H1 (cell line): ENCODE results near the gene ALG3. TPM values are rescaled to one million over a fixed set of nuclear protein-coding genes. Genes with fewer than 3 reads are reported as not detected.

Experiments used
- CTCF ChIA-PET: fragments of 300-600 bp; sonication (Branson Sonifier 250); formaldehyde crosslinking; loops from one replicate; lab custom pipeline; 2021; ENCODE audit not compliant: partially characterized antibody; lab: Charles Lee
- POLR2A ChIA-PET: fragments of 300-600 bp; sonication (Branson Sonifier 250); formaldehyde crosslinking; loops from one replicate; lab custom pipeline; 2021; ENCODE audit warnings: inconsistent platforms; ENCODE audit not compliant: partially characterized antibody; lab: Charles Lee
- DNase-seq, 2 experiments: peaks; one replicate each; pipeline versions ENCODE4 v3.0.0 to v3.0.0-alpha.2; 2010 to 2022; ENCODE audit warnings: low spot score in 2 of 2, low read depth in 1 of 2, mixed read lengths in 1 of 2
- FAIRE-seq: peaks from 2 replicates; lab custom pipeline; 2011; peaks lifted over from hg19 to GRCh38; lab: Jason Lieb, UNC
- H2AFZ ChIP-seq: 2 replicates; pipeline ENCODE4 v1.8.1; 2012; ENCODE audit warnings: low read length, inconsistent platforms
- H2AK5ac ChIP-seq: 2 replicates; pipeline ENCODE4 v1.6.1; 2013; ENCODE audit warnings: low read depth, low read length
- H2BK120ac ChIP-seq: replicated peaks from 2 replicates; pipeline ENCODE3; 2013; ENCODE audit warnings: low read depth, low read length, inconsistent platforms
- H2BK12ac ChIP-seq: 2 replicates; pipeline ENCODE4 v1.6.1; 2013; ENCODE audit warnings: low read depth, low read length
- H2BK15ac ChIP-seq: 2 replicates; pipeline ENCODE4 v1.6.1; 2013; ENCODE audit warnings: low read length
- H2BK20ac ChIP-seq: 2 replicates; pipeline ENCODE4 v1.6.1; 2013; ENCODE audit warnings: low read length
- H2BK5ac ChIP-seq: 2 replicates; pipeline ENCODE4 v1.6.1; 2013; ENCODE audit warnings: low read depth, low read length
- H3K14ac ChIP-seq: 2 replicates; pipeline ENCODE4 v1.6.1; 2013; ENCODE audit warnings: inconsistent platforms; ENCODE audit not compliant: insufficient read length
- H3K18ac ChIP-seq: 2 replicates; pipeline ENCODE4 v1.6.1; 2013; ENCODE audit warnings: low read length; ENCODE audit errors: extremely low read depth
- H3K23ac ChIP-seq: 2 replicates; pipeline ENCODE4 v1.6.1; 2013; ENCODE audit warnings: inconsistent platforms; ENCODE audit not compliant: insufficient read length
- H3K23me2 ChIP-seq: 2 replicates; pipeline ENCODE4 v1.6.1; 2013; ENCODE audit warnings: low read depth, low read length
- H3K27ac ChIP-seq: 2 replicates; pipeline ENCODE4 v1.6.1; 2011; ENCODE audit warnings: low read depth, low read length, inconsistent platforms
- H3K27me3 ChIP-seq, 4 experiments: replicated peaks in 1 of 4; 1 replicate in 1 of 4; 2 replicates in 3 of 4; pipeline versions ENCODE4 v1.6.1 to v1.8.1; 2011 to 2013; ENCODE audit warnings: low read length in 3 of 4, mild to moderate bottlenecking in 3 of 4, inconsistent platforms in 2 of 4, mixed read lengths in 2 of 4, moderate library complexity in 1 of 4; ENCODE audit not compliant: control insufficient read depth in 3 of 4, insufficient read depth in 3 of 4; ENCODE audit errors: extremely low read depth in 1 of 4
- H3K36me3 ChIP-seq, 4 experiments: 2 replicates each; pipeline versions ENCODE4 v1.6.1 to v1.8.1; 2011 to 2013; ENCODE audit warnings: mild to moderate bottlenecking in 4 of 4, low read length in 3 of 4, moderate library complexity in 2 of 4, control low read depth in 1 of 4, inconsistent platforms in 1 of 4; ENCODE audit not compliant: insufficient read depth in 4 of 4, control insufficient read depth in 2 of 4
- H3K4ac ChIP-seq: replicated peaks from 2 replicates; pipeline ENCODE3; 2013; ENCODE audit warnings: low read length, low read depth, mixed read lengths, inconsistent platforms; ENCODE audit not compliant: insufficient read length
- H3K4me1 ChIP-seq, 4 experiments: replicated peaks in 1 of 4; 1 replicate in 1 of 4; 2 replicates in 3 of 4; pipeline versions ENCODE4 v1.6.1 to v1.8.1; 2011 to 2013; ENCODE audit warnings: low read length in 3 of 4, inconsistent platforms in 2 of 4, mixed read lengths in 1 of 4; ENCODE audit not compliant: insufficient read depth in 4 of 4, control insufficient read depth in 3 of 4
- H3K4me2 ChIP-seq, 2 experiments: 2 replicates each; pipeline versions ENCODE4 v1.6.1 to v1.8.1; 2011 to 2013; ENCODE audit warnings: low read depth in 2 of 2, low read length in 2 of 2, control low read depth in 1 of 2, inconsistent platforms in 1 of 2, mild to moderate bottlenecking in 1 of 2; ENCODE audit not compliant: insufficient read depth in 1 of 2
- H3K4me3 ChIP-seq, 4 experiments: fragments of 200-600, 300-600 bp in 1 of 4; sonication (generic), shearing (Covaris generic), sonication (Bioruptor Twin) in 1 of 4; 2 replicates each; pipeline versions ENCODE4 v1.5.1 to v1.8.1; 2011 to 2016; ENCODE audit warnings: low read length in 4 of 4, low read depth in 3 of 4, control low read depth in 2 of 4, inconsistent platforms in 2 of 4, mild to moderate bottlenecking in 2 of 4, mixed read lengths in 1 of 4, moderate library complexity in 1 of 4; ENCODE audit not compliant: insufficient read depth in 2 of 4; ENCODE audit errors: extremely low read depth in 1 of 4
- H3K56ac ChIP-seq: replicated peaks from 2 replicates; pipeline ENCODE3; 2013; ENCODE audit warnings: low read depth, mild to moderate bottlenecking, mixed read lengths, low read length, inconsistent platforms; ENCODE audit not compliant: insufficient read length
- H3K79me1 ChIP-seq: 2 replicates; pipeline ENCODE4 v1.6.1; 2013; ENCODE audit warnings: low read depth, low read length, control low read depth
- H3K79me2 ChIP-seq, 2 experiments: 2 replicates each; pipeline versions ENCODE4 v1.6.1 to v1.8.1; 2012 to 2013; ENCODE audit warnings: low read length in 2 of 2, mild to moderate bottlenecking in 2 of 2, inconsistent platforms in 1 of 2; ENCODE audit not compliant: insufficient read depth in 2 of 2, control insufficient read depth in 1 of 2
- H3K9ac ChIP-seq, 4 experiments: replicated peaks in 1 of 4; 1 replicate in 1 of 4; 2 replicates in 3 of 4; pipeline versions ENCODE4 v1.6.1 to v1.8.1; 2011 to 2013; ENCODE audit warnings: low read depth in 3 of 4, low read length in 3 of 4, control low read depth in 2 of 4, mild to moderate bottlenecking in 2 of 4, moderate library complexity in 2 of 4, inconsistent platforms in 1 of 4; ENCODE audit errors: extremely low read depth in 1 of 4
- H3K9me3 ChIP-seq, 2 experiments: 2 replicates each; pipeline versions ENCODE4 v1.6.1 to v1.8.1; 2012 to 2013; ENCODE audit warnings: mild to moderate bottlenecking in 2 of 2, moderate library complexity in 2 of 2, control low read depth in 1 of 2, inconsistent platforms in 1 of 2, low read depth in 1 of 2, low read length in 1 of 2, mixed read lengths in 1 of 2; ENCODE audit not compliant: insufficient read depth in 2 of 2
- H4K20me1 ChIP-seq, 2 experiments: replicated peaks in 1 of 2; 2 replicates each; pipeline versions ENCODE3 to v1.8.1; 2011 to 2013; ENCODE audit warnings: inconsistent platforms in 2 of 2, low read length in 2 of 2, mild to moderate bottlenecking in 1 of 2; ENCODE audit not compliant: insufficient read depth in 2 of 2, control insufficient read depth in 1 of 2
- H4K5ac ChIP-seq: 2 replicates; pipeline ENCODE4 v1.6.1; 2013; ENCODE audit warnings: low read length, low read depth, mixed read lengths, inconsistent platforms; ENCODE audit not compliant: insufficient read length
- H4K8ac ChIP-seq: 2 replicates; pipeline ENCODE4 v1.8.0; 2013; ENCODE audit warnings: mild to moderate bottlenecking, moderate library complexity, low read length, inconsistent platforms; ENCODE audit not compliant: insufficient read depth; ENCODE audit errors: extremely low read depth
- H4K91ac ChIP-seq: replicated peaks from 2 replicates; pipeline ENCODE3; 2013; ENCODE audit warnings: low read length, mixed read lengths, inconsistent platforms; ENCODE audit not compliant: insufficient read length
- CBX8 ChIP-seq: fragments of 300-800, 300-1000 bp; sonication (generic); IDR thresholded peaks from 2 replicates; pipeline ENCODE4 v1.7.1; 2016; ENCODE audit warnings: low read depth, low read length, borderline replicate concordance
- WGBS, 2 experiments: shearing (Covaris generic) in 1 of 2; methylation state at CpG; one replicate each; pipeline versions ENCODE4 v1.1.6 to v1.1.7; 2013 to 2015; ENCODE audit warnings: low lambda C conversion rate in 2 of 2, mixed read lengths in 2 of 2, inconsistent platforms in 1 of 2, low coverage in 1 of 2, missing lambda C conversion rate in 1 of 2; ENCODE audit not compliant: insufficient replicate concordance in 2 of 2, insufficient coverage in 1 of 2, insufficient read length in 1 of 2; ENCODE audit errors: extremely low coverage in 1 of 2, missing lambda C conversion rate in 1 of 2; 5-methylcytosine and 5-hydroxymethylcytosine counted together
- polyA plus RNA-seq, 7 experiments: library from polyadenylated mRNA; depleted of rRNA in 3 of 7; stranded (reverse) in 5 of 7; unstranded in 2 of 7; fragments of >200 nt in 5 of 7; fragments of 200-250 nt in 2 of 7; gene quantifications; 1 replicate in 5 of 7; 2 replicates in 1 of 7; 4 replicates in 1 of 7; pipeline versions ENCODE4 v1.2.1 to v1.2.3, GENCODE V29; 2011 to 2013; ENCODE audit warnings: missing spikeins in 2 of 7, mixed read lengths in 2 of 7
- total RNA-seq: library from RNA; stranded (reverse); fragmentation: NEBNext Ultra II Directional; extraction: Animal tissue kit (Norgen Biotek cat#: 25700); gene quantifications from 2 replicates; pipeline ENCODE4 v1.2.1, GENCODE V29; 2021

ALG3 gene
- total and polyA plus RNA-seq, 2 of the 8 experiments (the other 6 are each of a cell fraction or from before 2014, with no cell fraction given) = 54.6 to 148 TPM

- H2BK5ac ChIP-seq = no peak overlapping the region
- H2BK120ac ChIP-seq = no peak overlapping the region
- H2BK20ac ChIP-seq = no peak overlapping the region
- H4K8ac ChIP-seq = peak overlapping the region; percentile 41; the same call in 1 of the 2 replicates
- no peak overlapping the region for H2AK5ac ChIP-seq
- H3K27me3 ChIP-seq = peaks cover 35 to 60% (median 53%) of the 10 kb centered on the region in 4 experiments
- WGBS, 2 experiments = 27% methylated on average over 28 of the region's 79 CpGs; no CpG with 5 or more reads in 1 of the 2 experiments
- H3K9ac ChIP-seq = no peak overlapping the region
- FAIRE-seq = no peak
- peaks cover 4 to 7% of the 10 kb centered on the region in 2 experiments for H4K20me1 ChIP-seq
- peak in 1 of 2 experiments; percentile 57 for DNase-seq
- peak overlapping the region; percentile 16 to 59 (median 40); a peak in 7 of 8 replicates for H3K4me3 ChIP-seq
- no peak overlapping the region for H3K4ac ChIP-seq
- no peak overlapping the region for H3K56ac ChIP-seq
- no peak overlapping the region; the same call in 1 of the 2 replicates for H3K18ac ChIP-seq
- H3K23ac ChIP-seq = no peak overlapping the region
- CTCF ChIA-PET = interaction anchor here (0.8 to 10.3 kb wide), 9 partner anchors 9 to 59 kb away, joined by 3 to 183 read pairs (median 3); partner anchors contain the start of genes CAMK2N2 and EEF1AKMT4
- no peak overlapping the region for H4K5ac ChIP-seq
- POLR2A ChIA-PET = interaction anchor here (0.6 to 1.8 kb wide), 6 partner anchors 9 to 89 kb away, joined by 3 to 10 read pairs (median 4); partner anchors contain the start of gene EEF1AKMT4
- H3K36me3 ChIP-seq = peaks cover 0 to 8% (median 0%) of the 10 kb centered on the region in 4 experiments; a peak in 1 of 8 replicates
- no peak overlapping the region for H3K14ac ChIP-seq
- H4K91ac ChIP-seq = no peak overlapping the region
- H3K79me2 ChIP-seq = no peaks in the 10 kb centered on the region
- peak overlapping the region; percentile 61 to 96 for H3K4me2 ChIP-seq
- H3K4me1 ChIP-seq = peaks cover 0 to 20% (median 4%) of the 10 kb centered on the region in 4 experiments; a peak in 5 of 7 replicates
- no peaks in the 10 kb centered on the region for H3K9me3 ChIP-seq
- no peaks in the 10 kb centered on the region for H3K79me1 ChIP-seq
- no peak overlapping the region for H2BK15ac ChIP-seq
- H2AFZ ChIP-seq = no peak overlapping the region
- no peak overlapping the region for H2BK12ac ChIP-seq
- peaks cover 11% of the 10 kb centered on the region; the same call in 1 of the 2 replicates for H3K23me2 ChIP-seq
- H3K27ac ChIP-seq = no peak overlapping the region
- TF ChIP-seq CBX8 = no peak
Measured at GRCh38 chr3:184230603-184231528, 17.9 kb downstream of the ALG3 start.
